Prostate gland (tissue), 2 donors: ENCODE measurements around the gene HECTD1. TPM values are rescaled to one million over a fixed set of nuclear protein-coding genes. Genes with fewer than 3 reads are reported as not detected.
"Not testable (repeated sequence)": the region's sequence is repeated elsewhere in the genome, so short reads cannot be mapped to it uniquely, and the experiment has no call there.

Experiments used
- DNase-seq: peaks from one replicate; pipeline ENCODE4 v3.0.0-alpha.2; 2019; ENCODE audit warnings: low spot score
- H3K27ac ChIP-seq, 2 donors: fragments of 200-600 bp; sonication (generic); 2 replicates each; pipeline ENCODE4 v1.5.1; 2017 to 2019
- H3K27me3 ChIP-seq: fragments of 200-600 bp; sonication (generic); replicated peaks from 2 replicates; pipeline ENCODE4 v1.5.1; 2019; ENCODE audit not compliant: insufficient read depth
- H3K36me3 ChIP-seq, 2 donors: fragments of 200-600 bp; sonication (generic); 1 replicate in 1 of 2; 2 replicates in 1 of 2; pipeline versions ENCODE4 v1.5.1 to v1.8.1; 2017 to 2019
- H3K4me1 ChIP-seq: fragments of 200-600 bp; sonication (generic); replicated peaks from 2 replicates; pipeline ENCODE4 v1.5.1; 2019
- H3K4me3 ChIP-seq, 2 donors: fragments of 200-600 bp; sonication (generic); 2 replicates each; pipeline ENCODE4 v1.5.1; 2017 to 2019
- H3K9me3 ChIP-seq: fragments of 200-600 bp; sonication (generic); 2 replicates; pipeline ENCODE4 v1.5.1; 2017
- CTCF ChIP-seq, 4 experiments: fragments of 200-600 bp in 2 of 4; fragments of 450-650 bp in 2 of 4; sonication (generic) in 2 of 4; IDR thresholded peaks; 1 replicate in 3 of 4; 2 replicates in 1 of 4; pipeline ENCODE4 v1.5.1; 2016 to 2019; ENCODE audit warnings: antibody characterized with exemption in 4 of 4, mild to moderate bottlenecking in 2 of 4, moderate library complexity in 2 of 4
- POLR2A ChIP-seq: fragments of 450-650 bp; IDR thresholded peaks from one replicate; pipeline ENCODE4 v1.6.1; 2016; ENCODE audit warnings: antibody characterized with exemption, mild to moderate bottlenecking
- POLR2AphosphoS5 ChIP-seq: sonication (generic); formaldehyde crosslinking; IDR thresholded peaks from one replicate; pipeline ENCODE4 v1.6.1; 2017; ENCODE audit warnings: antibody characterized with exemption
- WGBS: methylation state at CpG from one replicate; pipeline ENCODE4 v1.1.5; 2018; 5-methylcytosine and 5-hydroxymethylcytosine counted together
- intact Hi-C: fragments of 100-400 bp; cut with DNase I; formaldehyde crosslinking; loops from one replicate; pipeline ENCODE4 v1.14.2; 2022
- total RNA-seq, 2 donors: library from RNA; depleted of rRNA; stranded (reverse); fragments of >200 nt; gene quantifications; one replicate each; pipeline ENCODE4 v1.1.0, GENCODE V29; 2016

HECTD1 gene
- total RNA-seq, 2 donors from 2014 or later = 108 to 189 TPM

GRCh38 chr14:31092160-31092708 is 115.4 kb downstream of the HECTD1 start:
- no peaks in the 10 kb centered on the region for H3K27me3 ChIP-seq
- 89% methylated on average over 2 of the region's 2 CpGs for WGBS
- H3K4me1 ChIP-seq = peaks cover 9% of the 10 kb centered on the region
- intact Hi-C loops = no loop called here
- DNase-seq = no peak
- no peak for TF ChIP-seq POLR2AphosphoS5
- no peak for TF ChIP-seq POLR2A
- no peak for TF ChIP-seq CTCF (IDR thresholded peaks at IDR 0.05)
- peak overlapping the region in 1 of 2 donors; percentile 20 for H3K27ac ChIP-seq
- H3K36me3 ChIP-seq = no peaks in the 10 kb centered on the region
- H3K4me3 ChIP-seq = no peak overlapping the region
- H3K9me3 ChIP-seq = no peaks in the 10 kb centered on the region

- DNase-seq = peak; percentile 70
- Histone ChIP-seq H3K27ac (peak overlapping the region; percentile 59 to 66), H3K36me3 (no peaks in the 10 kb centered on the region), H3K27me3 (no peaks in the 10 kb centered on the region), H3K9me3 (no peaks in the 10 kb centered on the region), H3K4me3 (no peak overlapping the region), H3K4me1 (peaks cover 9% of the 10 kb centered on the region)
- TF ChIP-seq CTCF (IDR thresholded peaks at IDR 0.05) (no peak), POLR2AphosphoS5 (peak; percentile 79)
- WGBS = 38% methylated on average over 5 of the region's 5 CpGs
- intact Hi-C loops = no loop called here
Measured at GRCh38 chr14:31090883-31091764, 116.5 kb downstream of the HECTD1 start.

- H3K4me3 ChIP-seq, H3K9me3 ChIP-seq, H3K27ac ChIP-seq, H3K36me3 ChIP-seq, H3K27me3 ChIP-seq, H3K4me1 ChIP-seq, intact Hi-C loops: not testable (repeated sequence)
- DNase-seq = peak; percentile 6
- WGBS = 66% methylated on average over 9 of the region's 9 CpGs
Measured at GRCh38 chr14:31086466-31086865, 121.1 kb downstream of the HECTD1 start.

GRCh38 chr14:31085027-31085426 is 122.6 kb downstream of the HECTD1 start:
- intact Hi-C loops = no loop called here
- H3K27me3 ChIP-seq = no peaks in the 10 kb centered on the region
- no peak overlapping the region for H3K27ac ChIP-seq
- no peaks in the 10 kb centered on the region for H3K9me3 ChIP-seq
- H3K36me3 ChIP-seq = no peaks in the 10 kb centered on the region
- DNase-seq = no peak
- H3K4me3 ChIP-seq = no peak overlapping the region
- TF ChIP-seq POLR2A (no peak), POLR2AphosphoS5 (no peak)
- H3K4me1 ChIP-seq = peaks cover 2% of the 10 kb centered on the region
- 97% methylated on average over 3 of the region's 3 CpGs for WGBS

GRCh38 chr14:31084385-31084784 is 123.2 kb downstream of the HECTD1 start:
- Histone ChIP-seq H3K27me3 (no peaks in the 10 kb centered on the region), H3K4me1 (peaks cover 2% of the 10 kb centered on the region), H3K27ac (no peak overlapping the region), H3K36me3 (no peaks in the 10 kb centered on the region), H3K4me3 (no peak overlapping the region), H3K9me3 (no peaks in the 10 kb centered on the region)
- intact Hi-C loops = loop anchor here (5.0 kb wide), 2 partner anchors 102 to 427 kb away; no protein-coding TSS in a partner anchor
- 89% methylated on average over 5 of the region's 5 CpGs for WGBS
- TF ChIP-seq CTCF (IDR thresholded peaks at IDR 0.05) = no peak
- TF ChIP-seq POLR2AphosphoS5 = no peak
- no peak for TF ChIP-seq POLR2A
- no peak for DNase-seq

- H3K4me1 ChIP-seq = peaks cover 2% of the 10 kb centered on the region
- WGBS = 90% methylated on average over 3 of the region's 3 CpGs
- H3K36me3 ChIP-seq = no peaks in the 10 kb centered on the region
- no peak for DNase-seq
- TF ChIP-seq POLR2AphosphoS5 (no peak), POLR2A (no peak), CTCF (IDR thresholded peaks at IDR 0.05) (no peak)
- no peak overlapping the region for H3K4me3 ChIP-seq
- intact Hi-C loops = loop anchor here (5.0 kb wide), 2 partner anchors 101 to 426 kb away; no protein-coding TSS in a partner anchor
- H3K27ac ChIP-seq = no peak overlapping the region
- no peaks in the 10 kb centered on the region for H3K27me3 ChIP-seq
- no peaks in the 10 kb centered on the region for H3K9me3 ChIP-seq
Measured at GRCh38 chr14:31083781-31084180, 123.8 kb downstream of the HECTD1 start.
